ENCODE results near the gene SPTLC2.
"Not testable (repeated sequence)": the region's sequence is repeated elsewhere in the genome, so short reads cannot be mapped to it uniquely, and the experiment has no call there.

GRCh38 chr14:77528701-77529100 lies 87.7 kb downstream of the SPTLC2 start:
- TF ChIP-seq, protein P1, sequence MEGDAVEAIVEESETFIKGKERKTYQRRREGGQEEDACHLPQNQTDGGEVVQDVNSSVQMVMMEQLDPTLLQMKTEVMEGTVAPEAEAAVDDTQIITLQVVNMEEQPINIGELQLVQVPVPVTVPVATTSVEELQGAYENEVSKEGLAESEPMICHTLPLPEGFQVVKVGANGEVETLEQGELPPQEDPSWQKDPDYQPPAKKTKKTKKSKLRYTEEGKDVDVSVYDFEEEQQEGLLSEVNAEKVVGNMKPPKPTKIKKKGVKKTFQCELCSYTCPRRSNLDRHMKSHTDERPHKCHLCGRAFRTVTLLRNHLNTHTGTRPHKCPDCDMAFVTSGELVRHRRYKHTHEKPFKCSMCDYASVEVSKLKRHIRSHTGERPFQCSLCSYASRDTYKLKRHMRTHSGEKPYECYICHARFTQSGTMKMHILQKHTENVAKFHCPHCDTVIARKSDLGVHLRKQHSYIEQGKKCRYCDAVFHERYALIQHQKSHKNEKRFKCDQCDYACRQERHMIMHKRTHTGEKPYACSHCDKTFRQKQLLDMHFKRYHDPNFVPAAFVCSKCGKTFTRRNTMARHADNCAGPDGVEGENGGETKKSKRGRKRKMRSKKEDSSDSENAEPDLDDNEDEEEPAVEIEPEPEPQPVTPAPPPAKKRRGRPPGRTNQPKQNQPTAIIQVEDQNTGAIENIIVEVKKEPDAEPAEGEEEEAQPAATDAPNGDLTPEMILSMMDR (IDR thresholded peaks at IDR 0.05) = not testable (repeated sequence)
- not testable (repeated sequence) for TF ChIP-seq POLR2A, EP300 (IDR thresholded peaks at IDR 0.05)

Measured in ovary (tissue), 3 donors.